Heart left ventricle (tissue), 16 donors: Measurements from ENCODE around the gene TNFRSF4. TPM values are rescaled to one million over a fixed set of nuclear protein-coding genes. Genes with fewer than 3 reads are reported as not detected.
"Not testable (repeated sequence)": the region's sequence is repeated elsewhere in the genome, so short reads cannot be mapped to it uniquely, and the experiment has no call there.

Source experiments
- ATAC-seq, 4 donors: fragments of 200-7000 bp; cut with Tn5 transposase; one replicate each; pipeline ENCODE4 v1.9.1; 2020 to 2022; ENCODE audit warnings: moderate library complexity in 4 of 4, mild to moderate bottlenecking in 3 of 4, moderate number of reproducible peaks in 1 of 4
- DNase-seq, 5 donors: peaks; one replicate each; pipeline ENCODE4 v3.0.0-alpha.2; 2020
- H3K27ac ChIP-seq, 12 donors: fragments of 200-600 bp; sonication (generic) in 4 of 12; one replicate each; pipeline versions ENCODE4 v1.5.0 to v1.8.0; 2016 to 2022; ENCODE audit warnings: mild to moderate bottlenecking in 2 of 12
- H3K27me3 ChIP-seq, 9 donors: fragments of 200-600 bp; sonication (generic) in 2 of 9; one replicate each; pipeline versions ENCODE4 v1.5.1 to v1.8.0; 2016 to 2022; ENCODE audit warnings: mild to moderate bottlenecking in 3 of 9
- H3K36me3 ChIP-seq, 9 donors: fragments of 200-600 bp; sonication (generic) in 2 of 9; one replicate each; pipeline versions ENCODE4 v1.5.0 to v1.8.0; 2018 to 2022; ENCODE audit warnings: mild to moderate bottlenecking in 2 of 9
- H3K4me1 ChIP-seq, 12 donors: fragments of 200-600 bp; sonication (generic) in 4 of 12; one replicate each; pipeline versions ENCODE4 v1.5.0 to v1.8.0; 2016 to 2022; ENCODE audit warnings: mild to moderate bottlenecking in 3 of 12
- H3K4me3 ChIP-seq, 12 donors: fragments of 200-600 bp; sonication (generic) in 4 of 12; one replicate each; pipeline versions ENCODE4 v1.5.0 to v1.8.0; 2017 to 2022; ENCODE audit warnings: mild to moderate bottlenecking in 9 of 12, moderate library complexity in 4 of 12
- H3K9me3 ChIP-seq, 12 donors: fragments of 200-600 bp; sonication (generic) in 4 of 12; one replicate each; pipeline versions ENCODE4 v1.5.0 to v1.8.0; 2016 to 2022; ENCODE audit warnings: mild to moderate bottlenecking in 1 of 12
- CTCF ChIP-seq, 12 donors: fragments of 200-600 bp; sonication (generic) in 4 of 12; IDR thresholded peaks; one replicate each; pipeline versions ENCODE4 v1.5.0 to v1.8.0; 2018 to 2022; ENCODE audit warnings: antibody characterized with exemption in 12 of 12, mild to moderate bottlenecking in 5 of 12
- POLR2A ChIP-seq, 2 donors: fragments of 450-650 bp; IDR thresholded peaks; one replicate each; pipeline ENCODE4 v1.6.1; 2017; ENCODE audit warnings: antibody characterized with exemption in 2 of 2, mild to moderate bottlenecking in 2 of 2, moderate library complexity in 2 of 2
- WGBS, 4 donors: extraction: QIAGEN DNeasy Blood & Tissue Kit in 2 of 4; methylation state at CpG; one replicate each; pipeline versions ENCODE4 v1.1.5 to v1.1.7; 2013 to 2018; 5-methylcytosine and 5-hydroxymethylcytosine counted together
- intact Hi-C, 10 donors: fragments of 100-400 bp; cut with DNase I; formaldehyde crosslinking; loops; one replicate each; pipeline versions ENCODE4 v1.11.1 to v1.14.2; 2022
- polyA plus RNA-seq, 2 donors: library from polyadenylated mRNA; stranded (reverse); fragments of 200-250 nt; gene quantifications; one replicate each; pipeline ENCODE4 v1.2.3, GENCODE V29; 2013
- total RNA-seq, 9 donors: library from RNA; depleted of rRNA in 2 of 9; stranded (reverse); fragments of >200 nt in 2 of 9; fragmentation: NEBNext Ultra II Directional in 3 of 9; extraction: Animal tissue kit (Norgen Biotek cat#: 25700) in 3 of 9; gene quantifications; one replicate each; pipeline versions ENCODE4 v1.1.0 to v1.2.4, GENCODE V29; 2016 to 2023
- donor health status: ischemic (EF 13 %, LVEDD 7.1; RV severe dilation, severe dysfunction).
- donor health status: healthy with polysubstance abuse.
- donor health status: DM: no; HTN: yes; CAD: no.
- donor health status: DM: no; HTN: no; CAD: no.
- donor health status: ischemic (EF 25% LVEDD 6.9; RV normal size, moderate dysfunction).
- donor health status: ischemic (EF 25% LVEDD 5.7; RV mildly dilated, moderate dysfunction).
- donor health status: healthy.
- donor health status: DM: yes; HTN: yes; CAD: no.
- donor health status: ischemic (EF 35%, LVEDD 5.7; RV mildly dilated, moderate dysfunction).
- donor health status: nonischemic (EF 11% LVEDD 7.7; RV severe dilation, severe dysfunction).
- donor health status: DM: yes; HTN: yes; CAD: no.
- donor health status: PGD.
- donor health status: ischemic (EF 29% LVEDD 5.4; RV normal size, mild dysfunction).
- donor health status: nonischemic (EF 23%, LVEDD 6.1; RV moderate dilation, normal function).

The TNFRSF4 gene
- total and polyA plus RNA-seq, 11 donors, result 1.1 to 23.8 (median 2.7) TPM

- Histone ChIP-seq H3K4me3 (no peak overlapping the region), H3K27me3 (peaks cover 1 to 22% (median 11%) of the 10 kb centered on the region in 9 donors), H3K9me3 (no peaks in the 10 kb centered on the region), H3K36me3 (peaks cover 0 to 41% (median 33%) of the 10 kb centered on the region in 9 donors), H3K27ac (no peak overlapping the region), H3K4me1 (peaks cover 0 to 14% (median 0%) of the 10 kb centered on the region in 12 donors)
- DNase-seq (peak in 1 of 5 donors; percentile 62), ATAC-seq (peak in 2 of 4 donors; percentile 15 to 22)
- 67 to 75% (median 71%) methylated on average over 12 to 16 of the region's 16 CpGs for WGBS, 4 donors
- no peak for TF ChIP-seq POLR2A (IDR thresholded peaks at IDR 0.05)
- no peak for TF ChIP-seq CTCF (IDR thresholded peaks at IDR 0.05)
- intact Hi-C loops, result loop anchor here in 7 of 10 donors (1.0 to 5.0 kb wide), 4 partner anchors 128 to 130 kb away; no protein-coding TSS in a partner anchor
These were observed 36.9 kb upstream of the TNFRSF4 start for GRCh38 chr1:1250786-1251284.

- not testable (repeated sequence) for H3K9me3 ChIP-seq, H3K27ac ChIP-seq, ATAC-seq, DNase-seq, H3K4me3 ChIP-seq
- WGBS, 4 donors, result 88 to 94% (median 90%) methylated on average over 4 to 21 of the region's 21 CpGs
- peaks cover 6 to 34% (median 18%) of the 10 kb centered on the region in 9 donors for H3K27me3 ChIP-seq
- H3K4me1 ChIP-seq, result peaks cover 0 to 27% (median 0%) of the 10 kb centered on the region in 12 donors
- H3K36me3 ChIP-seq, result peaks cover 0 to 15% (median 8%) of the 10 kb centered on the region in 9 donors
- intact Hi-C loops, result loop anchor here in 1 of 10 donors (5.0 kb wide), 1 partner anchor 126 kb away; no protein-coding TSS in a partner anchor
These were observed 34.3 kb upstream of the TNFRSF4 start for GRCh38 chr1:1248009-1248913.

- ATAC-seq (no peak), DNase-seq (no peak)
- Histone ChIP-seq H3K4me3 (no peak overlapping the region), H3K9me3 (no peaks in the 10 kb centered on the region), H3K4me1 (peaks cover 0 to 27% (median 0%) of the 10 kb centered on the region in 12 donors), H3K36me3 (peaks cover 0 to 6% (median 2%) of the 10 kb centered on the region in 9 donors), H3K27me3 (peaks cover 6 to 34% (median 18%) of the 10 kb centered on the region in 9 donors), H3K27ac (no peak overlapping the region)
- WGBS, 4 donors, result 66 to 73% (median 69%) methylated on average over 10 to 25 of the region's 25 CpGs
- intact Hi-C loops, result loop anchor here in 1 of 10 donors (5.0 kb wide), 1 partner anchor 125 kb away; no protein-coding TSS in a partner anchor
- TF ChIP-seq CTCF (IDR thresholded peaks at IDR 0.05) (no peak), POLR2A (IDR thresholded peaks at IDR 0.05) (no peak)
These were observed 33.5 kb upstream of the TNFRSF4 start for GRCh38 chr1:1247341-1247913.

- peaks cover 6 to 36% (median 18%) of the 10 kb centered on the region in 9 donors for H3K27me3 ChIP-seq
- H3K4me3 ChIP-seq, result no peak within 1 kb of the TSS
- WGBS, 4 donors, result 5 to 20% (median 10%) methylated on average over 25 to 74 of the region's 74 CpGs
- H3K4me1 ChIP-seq, result peaks cover 0 to 27% (median 0%) of the 10 kb centered on the region in 12 donors
- H3K27ac ChIP-seq, result no peak within 1 kb of the TSS
- TF ChIP-seq CTCF (IDR thresholded peaks at IDR 0.05) (no peak), POLR2A (IDR thresholded peaks at IDR 0.05) (no peak)
- intact Hi-C loops, result loop anchor here in 1 of 10 donors (5.0 kb wide), 1 partner anchor 124 kb away; no protein-coding TSS in a partner anchor
- H3K9me3 ChIP-seq, result no peaks in the 10 kb centered on the region
- peaks cover 0 to 1% (median 0%) of the 10 kb centered on the region in 9 donors for H3K36me3 ChIP-seq
- peak in 1 of 4 donors; percentile 20 for ATAC-seq
- DNase-seq, result no peak
These were observed 32.8 kb upstream of the TNFRSF4 start, which contains the start of gene C1QTNF12 for GRCh38 chr1:1246577-1247340. C1QTNF12 (minus strand) TSS chr1:1246722; CDS start chr1:1246690, 32 bp downstream.
